ENCODE measurements around the gene E4F1. TPM values are rescaled to one million over a fixed set of nuclear protein-coding genes. Genes with fewer than 3 reads are reported as not detected.

The E4F1 gene
- total and polyA plus RNA-seq, 9 of the 15 experiments (the other 6 are each of a cell fraction or from before 2014, with no cell fraction given): 0.48 to 94.9 (median 20.4) TPM

DNA sequence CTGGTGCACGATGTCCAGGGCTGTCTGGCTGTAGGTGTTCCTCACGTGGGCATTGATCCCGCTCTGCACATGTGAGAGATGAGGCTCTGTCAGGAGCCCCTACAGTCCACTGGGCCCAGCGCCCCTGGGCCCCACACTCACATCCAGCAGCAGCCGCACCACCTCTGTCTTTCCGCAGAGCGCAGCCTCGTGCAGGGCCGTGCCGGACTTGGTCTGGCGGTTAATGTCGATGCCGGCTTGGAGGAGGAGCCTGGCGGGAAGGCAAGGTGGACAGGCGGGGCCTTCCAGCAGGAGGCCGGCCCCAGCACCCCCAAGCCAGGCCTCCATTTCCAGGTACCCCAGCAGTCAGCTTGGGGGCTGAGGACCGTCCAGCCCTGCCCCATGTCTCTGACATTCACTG is 36.2 kb upstream of the E4F1 start:
- Histone ChIP-seq H2AFZ (ENCODE audit: low read depth, low read length) (peak overlapping the region; percentile 68), H3K27me3 (ENCODE audit: control insufficient read depth in 2 of 2, insufficient read depth in 2 of 2, low read length in 2 of 2) (no peaks in the 10 kb centered on the region), H3K9ac (ENCODE audit: insufficient read depth in 1 of 2, low read depth in 2 of 2, low read length in 2 of 2) (peak overlapping the region in 1 of 2 experiments; percentile 89; a peak in 3 of 4 replicates), H3K4me1 (replicated peaks in 1 of 2; ENCODE audit: control insufficient read depth in 2 of 2, insufficient read depth in 2 of 2, low read length in 2 of 2) (peaks cover 0 to 80% of the 10 kb centered on the region in 2 experiments; a peak in 2 of 5 replicates), H3K79me2 (ENCODE audit: control insufficient read depth, insufficient read depth, low read length) (no peaks in the 10 kb centered on the region), H4K20me1 (replicated peaks; ENCODE audit: control insufficient read depth, insufficient read depth, low read length) (0 out of 2 replicates have a peak, but pooled peaks cover under 1% of the 10 kb centered on the region), H3K9me1 (ENCODE audit: control insufficient read depth, insufficient read depth, low read length) (no peaks in the 10 kb centered on the region), H3K9me3 (replicated peaks; ENCODE audit: control insufficient read depth, insufficient read depth, low read depth, low read length) (no peaks in the 10 kb centered on the region), H3K27ac (ENCODE audit: extremely low read depth, low read depth, low read length) (no peak overlapping the region), H3K36me3 (ENCODE audit: control insufficient read depth, insufficient read depth, low read length) (no peaks in the 10 kb centered on the region), H3K4me3 (no peak overlapping the region; the same call in 1 of the 2 replicates), H3K4me2 (ENCODE audit: insufficient read depth, low read length) (0 out of 2 replicates have a peak overlapping the region, but pooled peaks have one; percentile 8)
- CTCF ChIA-PET (ENCODE audit: low intra/inter-chr PET ratio): no interaction called here
- ATAC-seq (peak; percentile 77), FAIRE-seq (peak; percentile 35), DNase-seq (ENCODE audit: extremely low read depth in 1 of 4, low spot score in 3 of 4) (peak; percentile 36 to 42 (median 38))
- no TSS peak for BruUV-seq (replicated peaks)
- 28% methylated on average over 17 of the region's 17 CpGs for WGBS (ENCODE audit: insufficient coverage, low coverage, missing lambda C conversion rate)
- in situ Hi-C loops (cut with MboI) (no loop called here), intact Hi-C loops (cut with micrococcal nuclease) (no loop called here)
- POLR2A ChIA-PET: no interaction called here
- peak; percentile 75; the same call in 1 of the 2 replicates for TF ChIP-seq L3MBTL2 (IDR thresholded peaks at IDR 0.05)
- TF ChIP-seq DACH1 (IDR thresholded peaks at IDR 0.05; ENCODE audit: partially characterized antibody): no peak
- TF ChIP-seq IRF2 (CRISPR knock-in tag; IDR thresholded peaks at IDR 0.05): no peak
- TF ChIP-seq POLR2G (IDR thresholded peaks at IDR 0.05; ENCODE audit: low read depth, low read length): peak; percentile 60
- TF ChIP-seq MAFF (IDR thresholded peaks at IDR 0.05; ENCODE audit: low read length): no peak
- TF ChIP-seq XRCC4 (IDR thresholded peaks at IDR 0.05; ENCODE audit: extremely low read depth, insufficient read depth, insufficient read length): no peak
- no peak for TF ChIP-seq NUFIP1 (IDR thresholded peaks at IDR 0.05; ENCODE audit: partially characterized antibody)
- TF ChIP-seq ZNF184 (CRISPR knock-in tag; IDR thresholded peaks at IDR 0.05): no peak
- TF ChIP-seq ZBED1 (IDR thresholded peaks at IDR 0.05): no peak
- TF ChIP-seq YBX1 (IDR thresholded peaks at IDR 0.05): no peak
- TF ChIP-seq, protein P1, sequence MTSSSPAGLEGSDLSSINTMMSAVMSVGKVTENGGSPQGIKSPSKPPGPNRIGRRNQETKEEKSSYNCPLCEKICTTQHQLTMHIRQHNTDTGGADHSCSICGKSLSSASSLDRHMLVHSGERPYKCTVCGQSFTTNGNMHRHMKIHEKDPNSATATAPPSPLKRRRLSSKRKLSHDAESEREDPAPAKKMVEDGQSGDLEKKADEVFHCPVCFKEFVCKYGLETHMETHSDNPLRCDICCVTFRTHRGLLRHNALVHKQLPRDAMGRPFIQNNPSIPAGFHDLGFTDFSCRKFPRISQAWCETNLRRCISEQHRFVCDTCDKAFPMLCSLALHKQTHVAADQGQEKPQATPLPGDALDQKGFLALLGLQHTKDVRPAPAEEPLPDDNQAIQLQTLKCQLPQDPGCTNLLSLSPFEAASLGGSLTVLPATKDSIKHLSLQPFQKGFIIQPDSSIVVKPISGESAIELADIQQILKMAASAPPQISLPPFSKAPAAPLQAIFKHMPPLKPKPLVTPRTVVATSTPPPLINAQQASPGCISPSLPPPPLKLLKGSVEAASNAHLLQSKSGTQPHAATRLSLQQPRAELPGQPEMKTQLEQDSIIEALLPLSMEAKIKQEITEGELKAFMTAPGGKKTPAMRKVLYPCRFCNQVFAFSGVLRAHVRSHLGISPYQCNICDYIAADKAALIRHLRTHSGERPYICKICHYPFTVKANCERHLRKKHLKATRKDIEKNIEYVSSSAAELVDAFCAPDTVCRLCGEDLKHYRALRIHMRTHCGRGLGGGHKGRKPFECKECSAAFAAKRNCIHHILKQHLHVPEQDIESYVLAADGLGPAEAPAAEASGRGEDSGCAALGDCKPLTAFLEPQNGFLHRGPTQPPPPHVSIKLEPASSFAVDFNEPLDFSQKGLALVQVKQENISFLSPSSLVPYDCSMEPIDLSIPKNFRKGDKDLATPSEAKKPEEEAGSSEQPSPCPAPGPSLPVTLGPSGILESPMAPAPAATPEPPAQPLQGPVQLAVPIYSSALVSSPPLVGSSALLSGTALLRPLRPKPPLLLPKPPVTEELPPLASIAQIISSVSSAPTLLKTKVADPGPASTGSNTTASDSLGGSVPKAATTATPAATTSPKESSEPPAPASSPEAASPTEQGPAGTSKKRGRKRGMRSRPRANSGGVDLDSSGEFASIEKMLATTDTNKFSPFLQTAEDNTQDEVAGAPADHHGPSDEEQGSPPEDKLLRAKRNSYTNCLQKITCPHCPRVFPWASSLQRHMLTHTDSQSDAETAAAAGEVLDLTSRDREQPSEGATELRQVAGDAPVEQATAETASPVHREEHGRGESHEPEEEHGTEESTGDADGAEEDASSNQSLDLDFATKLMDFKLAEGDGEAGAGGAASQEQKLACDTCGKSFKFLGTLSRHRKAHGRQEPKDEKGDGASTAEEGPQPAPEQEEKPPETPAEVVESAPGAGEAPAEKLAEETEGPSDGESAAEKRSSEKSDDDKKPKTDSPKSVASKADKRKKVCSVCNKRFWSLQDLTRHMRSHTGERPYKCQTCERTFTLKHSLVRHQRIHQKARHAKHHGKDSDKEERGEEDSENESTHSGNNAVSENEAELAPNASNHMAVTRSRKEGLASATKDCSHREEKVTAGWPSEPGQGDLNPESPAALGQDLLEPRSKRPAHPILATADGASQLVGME (CRISPR knock-in tag; IDR thresholded peaks at IDR 0.05): no peak
- no peak for TF ChIP-seq MCM7 (IDR thresholded peaks at IDR 0.05)
- no peak for TF ChIP-seq AFF4 (CRISPR knock-in tag; IDR thresholded peaks at IDR 0.05)

Data from K562 (cell line).